Left lung (tissue), 14 donors: ENCODE measurements around the gene TUBGCP3. TPM values are rescaled to one million over a fixed set of nuclear protein-coding genes. Genes with fewer than 3 reads are reported as not detected.

Source experiments
- ATAC-seq: fragments of 200-7000 bp; cut with Tn5 transposase; one replicate; pipeline ENCODE4 v1.9.1; 2020; ENCODE audit warnings: moderate library complexity
- DNase-seq, 4 donors: peaks; one replicate each; pipeline ENCODE4 v3.0.0-alpha.2; 2013 to 2020
- H3K27ac ChIP-seq, 2 donors: fragments of 200-600 bp; sonication (generic) in 1 of 2; one replicate each; pipeline versions ENCODE4 v1.5.0 to v1.8.0; 2020 to 2021
- H3K27me3 ChIP-seq, 2 donors: fragments of 200-600 bp; sonication (generic) in 1 of 2; one replicate each; pipeline versions ENCODE4 v1.5.0 to v1.8.0; 2020 to 2021
- H3K36me3 ChIP-seq, 2 donors: fragments of 200-600 bp; sonication (generic) in 1 of 2; one replicate each; pipeline versions ENCODE4 v1.5.0 to v1.8.0; 2020 to 2021
- H3K4me1 ChIP-seq, 2 donors: fragments of 200-600 bp; one replicate each; pipeline ENCODE4 v1.8.0; 2021
- H3K4me3 ChIP-seq, 2 donors: fragments of 200-600 bp; sonication (generic) in 1 of 2; one replicate each; pipeline versions ENCODE4 v1.5.0 to v1.8.0; 2020 to 2021; ENCODE audit warnings: mild to moderate bottlenecking in 1 of 2
- H3K9me3 ChIP-seq, 2 donors: fragments of 200-600 bp; sonication (generic) in 1 of 2; one replicate each; pipeline versions ENCODE4 v1.5.0 to v1.8.0; 2020 to 2021
- CTCF ChIP-seq, 2 donors: fragments of 200-600 bp; sonication (generic) in 1 of 2; IDR thresholded peaks; one replicate each; pipeline versions ENCODE4 v1.5.0 to v1.8.0; 2021; ENCODE audit warnings: antibody characterized with exemption in 2 of 2
- intact Hi-C, 2 donors: fragments of 100-400 bp; cut with DNase I; formaldehyde crosslinking; loops; one replicate each; pipeline versions ENCODE4 v1.11.2 to v1.14.2; 2022
- long read RNA-seq, 12 donors: library from polyadenylated mRNA in 2 of 12; unstranded in 2 of 12; transcript quantifications; one replicate each; pipeline ENCODE4 v2.0.0 and lab custom pipeline, GENCODE V29; 2019 to 2026
- polyA plus RNA-seq, 6 donors: library from polyadenylated mRNA; unstranded; fragments of 120-200 nt; gene quantifications; one replicate each; pipeline ENCODE4 v1.2.1, GENCODE V29; 2013; ENCODE audit not compliant: insufficient read length in 6 of 6
- total RNA-seq, 2 donors: library from RNA; stranded (reverse); fragmentation: NEBNext Ultra II Directional; extraction: Animal tissue kit (Norgen Biotek cat#: 25700); gene quantifications; one replicate each; pipeline ENCODE4 v1.2.1, GENCODE V29; 2021
- donor health status: DM: no; HTN: yes; CAD: no.
- donor health status: DM: no; HTN: no; CAD: no.

The TUBGCP3 gene
- total RNA-seq (10 to 100 TPM; 29.8 to 42.7 TPM), polyA plus RNA-seq (10 to 100 TPM; 26.8 to 34.2 (median 32.7) TPM)
- long read RNA-seq, donor 1, partial matches to known transcripts, result 0 of 8 reads
- long read RNA-seq, donor 1, other reads (novel, unspliced or antisense), result 0 of 8 reads
- long read RNA-seq, donor 2, partial matches to known transcripts, result 0 of 5 reads
- long read RNA-seq, donor 2, other reads (novel, unspliced or antisense), result 0 of 5 reads
- long read RNA-seq, donor 3, transcript TUBGCP3-201 (22 exons, 3,899 nt), result major isoform, 5 of 5 reads
- long read RNA-seq, donor 3, partial matches to known transcripts, result 0 of 5 reads
- long read RNA-seq, donor 3, other reads (novel, unspliced or antisense), result 0 of 5 reads
- long read RNA-seq, donor 4, partial matches to known transcripts, result 2 of 7 reads
- long read RNA-seq, donor 4, other reads (novel, unspliced or antisense), result 2 of 7 reads
- long read RNA-seq, donor 5, partial matches to known transcripts, result 0 of 3 reads
- long read RNA-seq, donor 5, other reads (novel, unspliced or antisense), result 0 of 3 reads
- long read RNA-seq, donor 6, full-length matches to known transcripts, result 4 of 4 reads
- long read RNA-seq, donor 6, partial matches to known transcripts, result 0 of 4 reads
- long read RNA-seq, donor 6, other reads (novel, unspliced or antisense), result 0 of 4 reads
- long read RNA-seq, donor 7, result 0 reads
- long read RNA-seq, donor 8, partial matches to known transcripts, result 0 of 1 reads
- long read RNA-seq, donor 8, other reads (novel, unspliced or antisense), result 0 of 1 reads
- long read RNA-seq, donor 9, result 0 reads
- long read RNA-seq, donor 10, partial matches to known transcripts, result 2 of 2 reads
- long read RNA-seq, donor 10, other reads (novel, unspliced or antisense), result 0 of 2 reads
- long read RNA-seq, donor 11, full-length matches to known transcripts, result 5 of 5 reads
- long read RNA-seq, donor 11, partial matches to known transcripts, result 0 of 5 reads
- long read RNA-seq, donor 11, other reads (novel, unspliced or antisense), result 0 of 5 reads
- long read RNA-seq, donor 12, partial matches to known transcripts, result 0 of 2 reads
- long read RNA-seq, donor 12, other reads (novel, unspliced or antisense), result 0 of 2 reads

GRCh38 chr13:112587764-112588489, at the start of gene TUBGCP3:
TSS of gene TUBGCP3 (minus strand) at chr13:112588153. CDS start at chr13:112587980, 173 bp downstream.
- no peaks in the 10 kb centered on the region for H3K36me3 ChIP-seq
- ATAC-seq (peak; percentile 96), DNase-seq (peak; percentile 76 to 97 (median 88))
- H3K4me3 ChIP-seq, result peak within 1 kb of the TSS; percentile 87 to 95
- no peaks in the 10 kb centered on the region for H3K9me3 ChIP-seq
- H3K27me3 ChIP-seq, result no peaks in the 10 kb centered on the region
- intact Hi-C loops, result no loop called here
- TF ChIP-seq CTCF (IDR thresholded peaks at IDR 0.05), result no peak
- peak within 1 kb of the TSS; percentile 96 to 99 for H3K27ac ChIP-seq
- peaks cover 4 to 49% of the 10 kb centered on the region in 2 donors for H3K4me1 ChIP-seq

GRCh38 chr13:112637017-112637801, 49.3 kb upstream of the TUBGCP3 start:
- Histone ChIP-seq H3K36me3 (no peaks in the 10 kb centered on the region), H3K27ac (no peak overlapping the region), H3K4me1 (peaks cover 0 to 5% of the 10 kb centered on the region in 2 donors), H3K27me3 (peaks cover 14 to 61% of the 10 kb centered on the region in 2 donors), H3K4me3 (no peak overlapping the region), H3K9me3 (no peaks in the 10 kb centered on the region)
- ATAC-seq, result no peak
- DNase-seq, result no peak
- intact Hi-C loops, result no loop called here
- no peak for TF ChIP-seq CTCF (IDR thresholded peaks at IDR 0.05)

GRCh38 chr13:112636401-112636975, 48.5 kb upstream of the TUBGCP3 start:
- intact Hi-C loops, result no loop called here
- peaks cover 14 to 61% of the 10 kb centered on the region in 2 donors for H3K27me3 ChIP-seq
- H3K27ac ChIP-seq, result no peak overlapping the region
- DNase-seq (no peak), ATAC-seq (no peak)
- no peak for TF ChIP-seq CTCF (IDR thresholded peaks at IDR 0.05)
- H3K9me3 ChIP-seq, result no peaks in the 10 kb centered on the region
- H3K4me3 ChIP-seq, result no peak overlapping the region
- H3K4me1 ChIP-seq, result peaks cover 0 to 5% of the 10 kb centered on the region in 2 donors
- no peaks in the 10 kb centered on the region for H3K36me3 ChIP-seq

DNA sequence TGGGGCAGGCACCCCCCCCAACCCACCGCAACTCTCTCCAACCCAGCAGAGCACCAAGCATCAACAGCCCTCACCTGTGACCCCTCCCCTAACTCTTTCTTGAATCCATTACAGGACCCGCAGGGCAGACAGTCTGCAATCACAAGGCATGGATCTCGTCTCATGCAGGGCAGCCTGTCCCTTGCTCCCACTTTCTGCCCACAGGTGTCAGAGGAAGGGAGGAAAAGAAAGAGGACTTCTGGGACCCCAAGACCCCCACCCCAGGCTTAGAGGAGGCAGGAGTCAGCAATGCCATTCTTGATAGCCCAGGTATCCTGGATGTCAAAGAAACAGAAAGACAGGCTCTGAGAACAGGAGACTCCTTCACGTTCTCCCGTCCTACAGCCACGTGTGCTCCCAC, 47.4 kb upstream of the TUBGCP3 start:
- Histone ChIP-seq H3K27ac (no peak overlapping the region), H3K4me3 (no peak overlapping the region), H3K4me1 (no peaks in the 10 kb centered on the region), H3K36me3 (no peaks in the 10 kb centered on the region), H3K9me3 (no peaks in the 10 kb centered on the region), H3K27me3 (peaks cover 14 to 61% of the 10 kb centered on the region in 2 donors)
- DNase-seq, result no peak
- no peak for TF ChIP-seq CTCF (IDR thresholded peaks at IDR 0.05)
- ATAC-seq, result no peak
- intact Hi-C loops, result no loop called here
